ENCODE data around the gene PLEKHH3.
"Not testable (repeated sequence)": the region's sequence is repeated elsewhere in the genome, so short reads cannot be mapped to it uniquely, and the experiment has no call there.

PLEKHH3 gene

GRCh38 chr17:42623732-42624596 is 52.8 kb downstream of the PLEKHH3 start:
- no peak for DNase-seq

GRCh38 chr17:42623271-42623670 is 53.5 kb downstream of the PLEKHH3 start:
- DNase-seq = no peak

GRCh38 chr17:42621987-42622386 is 54.8 kb downstream of the PLEKHH3 start:
- not testable (repeated sequence) for DNase-seq

- DNase-seq = peak; percentile 73
These were observed 58.2 kb downstream of the PLEKHH3 start for GRCh38 chr17:42618442-42619150.

- DNase-seq = peak; percentile 42
These were observed 58.8 kb downstream of the PLEKHH3 start for GRCh38 chr17:42617956-42618431.

Data from NCI-H82 (cell line).